NCI-H1105 (cell line): Measurements from ENCODE around the gene INSM1.

Experiments
- DNase-seq: peaks from one replicate; lab custom pipeline; 2025; lab: John Stamatoyannopoulos, UW

Gene INSM1

DNA sequence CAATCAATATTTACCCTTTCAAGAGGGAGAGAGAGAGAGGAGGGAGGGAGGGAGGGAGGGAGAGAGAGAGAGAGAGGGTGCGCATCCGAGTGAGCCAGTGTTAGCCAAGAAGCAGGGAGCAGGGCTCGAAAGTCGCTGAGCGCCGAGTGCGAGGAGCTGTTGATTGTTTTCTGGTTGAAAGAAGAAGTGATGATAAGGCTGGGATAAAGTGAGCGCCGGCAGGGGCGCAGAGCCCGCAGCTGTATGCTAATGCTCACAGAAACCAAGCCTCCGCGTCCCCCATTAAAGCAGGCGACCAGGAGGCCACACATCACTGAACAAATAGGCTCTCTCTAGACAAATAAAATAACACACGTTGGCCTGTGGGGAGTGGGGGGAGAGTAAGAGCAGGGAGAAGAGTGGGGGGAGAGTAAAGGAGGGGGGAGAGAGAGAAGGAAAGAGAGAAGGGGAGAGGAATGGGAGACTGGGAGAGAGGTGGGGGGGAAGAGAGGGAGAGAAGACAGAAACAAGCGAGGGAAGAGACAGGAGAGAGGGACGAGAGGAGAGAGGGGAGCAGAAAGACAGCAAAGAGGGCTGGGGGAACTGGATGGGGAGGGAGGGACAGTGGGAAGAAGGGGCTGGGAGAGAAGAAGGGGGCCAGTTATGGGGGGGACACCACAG, 5.0 kb upstream of the INSM1 start:
- peak; percentile 100 for DNase-seq

DNA sequence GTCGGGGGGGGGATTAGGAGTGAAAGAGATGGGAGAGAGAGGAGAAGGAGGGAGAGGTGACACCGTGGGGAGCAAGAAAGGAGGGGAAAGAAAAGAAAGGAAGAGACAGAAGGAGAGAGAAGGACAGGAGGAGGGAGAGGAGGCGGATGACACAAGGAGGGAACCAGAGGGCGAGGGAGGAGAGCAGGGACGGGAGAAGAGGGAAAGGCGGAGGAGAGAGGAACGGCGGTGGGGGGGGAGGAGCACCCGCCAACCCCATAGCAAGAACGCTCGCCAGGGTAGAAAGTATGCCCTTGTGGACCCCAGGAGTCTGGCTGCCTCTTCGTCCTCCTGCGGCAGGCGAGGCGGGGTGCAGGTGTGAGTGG, 4.5 kb upstream of the INSM1 start:
- DNase-seq = peak; percentile 85

DNA sequence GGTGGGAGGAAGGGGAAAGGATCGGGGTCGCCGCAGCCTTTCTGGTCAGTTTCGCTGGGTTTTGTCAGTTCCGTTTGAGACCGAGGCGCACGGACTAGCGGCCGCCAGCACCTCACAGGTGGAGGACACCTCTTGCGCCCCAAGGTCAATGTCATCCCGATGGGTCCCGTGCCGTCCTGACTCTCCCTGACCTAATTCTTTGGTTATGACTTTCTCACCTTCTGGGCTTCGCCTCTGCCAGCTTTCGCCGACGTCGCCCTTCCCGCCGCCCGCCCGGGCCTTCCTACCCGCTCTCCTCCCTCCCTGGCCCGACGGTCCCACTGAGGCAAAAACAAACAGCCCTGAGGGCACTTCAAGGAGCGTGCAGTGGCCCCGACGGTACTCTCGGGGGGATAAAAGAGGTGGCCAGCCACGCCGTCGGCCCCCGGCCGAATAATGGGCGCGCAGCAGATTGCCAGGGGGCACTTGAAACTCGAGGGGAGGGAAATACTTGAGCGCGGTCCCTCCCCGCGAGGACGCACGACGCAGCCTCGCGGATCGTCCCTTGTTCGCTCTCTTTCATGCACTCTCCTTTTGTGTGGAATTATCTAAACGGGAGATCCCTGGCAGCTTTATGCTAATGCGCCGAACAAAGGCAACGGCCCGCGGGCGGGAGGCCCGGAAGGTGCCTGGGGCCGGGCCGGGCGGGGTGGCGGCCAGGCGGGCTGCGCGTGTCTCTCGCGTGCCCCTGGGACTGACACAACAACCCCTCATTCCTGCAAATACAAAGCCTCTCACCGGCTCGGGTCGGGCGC, 3.9 kb upstream of the INSM1 start:
- peak; percentile 98 for DNase-seq

DNA sequence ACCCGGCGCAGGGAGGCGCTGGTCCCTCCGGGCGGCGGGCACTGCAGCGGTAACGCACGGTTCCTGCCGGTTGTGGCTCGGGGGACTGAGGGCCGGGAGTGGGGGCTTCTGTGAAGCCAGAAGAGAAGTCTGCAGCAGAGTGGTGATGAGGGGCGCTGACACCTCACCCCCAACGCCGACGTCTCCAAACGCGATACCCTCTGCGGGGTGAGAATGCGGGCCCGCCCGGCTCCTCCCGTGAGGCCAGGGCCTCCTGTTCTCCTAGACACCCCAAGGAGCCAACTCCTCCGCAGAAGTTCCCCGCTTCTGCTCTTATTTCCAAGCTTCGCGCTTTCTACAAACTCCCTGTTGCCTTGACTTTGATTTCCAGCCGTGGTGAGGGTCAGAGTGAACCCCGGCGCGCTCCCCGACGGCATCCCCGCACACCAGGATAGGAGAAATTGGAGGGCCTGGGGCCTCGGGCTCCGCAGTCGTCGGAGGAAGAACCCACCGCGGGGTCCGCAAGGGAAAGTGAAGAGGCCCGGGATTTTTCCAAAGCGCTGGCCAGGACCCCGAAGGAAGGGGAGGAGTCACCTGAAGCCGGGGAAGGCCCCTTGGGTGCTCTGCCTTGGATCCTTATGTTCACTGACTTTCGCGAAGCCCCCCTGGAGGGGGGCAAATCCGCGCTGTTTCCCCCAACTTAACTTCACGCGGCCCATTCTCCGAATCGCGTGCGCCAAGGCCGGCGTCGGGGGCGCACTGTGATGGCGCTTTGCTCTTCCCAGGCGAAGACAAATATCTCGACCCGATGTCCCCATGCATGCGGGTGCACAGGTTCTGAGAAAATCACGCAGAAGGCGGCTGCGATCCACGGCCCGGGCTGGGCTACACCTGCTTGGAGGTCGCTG, 3.1 kb upstream of the INSM1 start:
- peak; percentile 79 for DNase-seq

DNA sequence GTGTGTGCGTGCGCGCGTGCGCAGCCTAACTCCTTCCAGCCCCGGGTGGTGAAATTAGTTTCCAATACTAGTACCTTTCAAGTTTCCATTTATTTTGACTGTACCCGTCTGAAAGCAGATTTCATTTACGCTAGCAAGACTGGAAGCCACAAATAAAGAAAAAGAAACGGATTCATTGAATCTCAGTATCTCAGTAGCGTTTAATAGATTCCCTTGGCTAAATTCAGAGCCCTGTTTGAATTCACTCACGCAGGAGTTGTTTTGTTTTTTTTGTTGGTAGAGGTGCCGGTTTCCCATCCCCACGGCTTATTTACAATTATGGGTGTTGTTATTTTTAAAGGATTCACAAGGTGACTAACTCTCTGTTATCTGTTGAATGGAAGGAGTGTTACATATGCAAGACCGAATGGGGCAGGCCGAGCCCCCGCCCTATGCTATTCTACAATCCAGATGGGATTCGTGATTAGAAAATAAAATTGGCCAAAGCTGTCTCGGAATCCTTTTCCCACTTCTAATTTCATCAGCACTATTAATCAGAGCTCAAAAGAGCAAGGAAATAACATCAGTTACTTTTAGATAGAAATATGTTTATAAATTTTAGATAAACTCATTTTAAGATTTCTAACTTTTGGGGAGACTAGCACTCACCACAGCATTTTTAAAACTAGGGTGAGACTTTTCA, 2.3 kb upstream of the INSM1 start:
- no peak for DNase-seq

DNA sequence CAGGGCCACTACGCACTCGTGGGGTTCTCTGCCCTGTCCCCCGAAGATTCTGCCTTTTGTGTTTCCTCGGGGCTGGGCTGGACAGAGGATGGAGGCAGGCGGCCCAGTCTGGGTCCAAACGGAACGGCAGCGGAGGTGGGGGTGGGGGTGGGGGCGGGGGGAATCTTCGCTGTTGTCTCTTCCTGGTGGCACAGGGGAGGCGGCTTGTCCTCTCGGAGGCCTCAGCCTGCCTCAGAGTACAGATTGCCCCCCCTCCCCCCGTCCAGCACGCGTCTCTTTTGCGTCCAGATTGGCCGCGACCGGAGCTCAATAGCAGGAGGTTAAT, 1.4 kb upstream of the INSM1 start:
- DNase-seq = no peak

DNA sequence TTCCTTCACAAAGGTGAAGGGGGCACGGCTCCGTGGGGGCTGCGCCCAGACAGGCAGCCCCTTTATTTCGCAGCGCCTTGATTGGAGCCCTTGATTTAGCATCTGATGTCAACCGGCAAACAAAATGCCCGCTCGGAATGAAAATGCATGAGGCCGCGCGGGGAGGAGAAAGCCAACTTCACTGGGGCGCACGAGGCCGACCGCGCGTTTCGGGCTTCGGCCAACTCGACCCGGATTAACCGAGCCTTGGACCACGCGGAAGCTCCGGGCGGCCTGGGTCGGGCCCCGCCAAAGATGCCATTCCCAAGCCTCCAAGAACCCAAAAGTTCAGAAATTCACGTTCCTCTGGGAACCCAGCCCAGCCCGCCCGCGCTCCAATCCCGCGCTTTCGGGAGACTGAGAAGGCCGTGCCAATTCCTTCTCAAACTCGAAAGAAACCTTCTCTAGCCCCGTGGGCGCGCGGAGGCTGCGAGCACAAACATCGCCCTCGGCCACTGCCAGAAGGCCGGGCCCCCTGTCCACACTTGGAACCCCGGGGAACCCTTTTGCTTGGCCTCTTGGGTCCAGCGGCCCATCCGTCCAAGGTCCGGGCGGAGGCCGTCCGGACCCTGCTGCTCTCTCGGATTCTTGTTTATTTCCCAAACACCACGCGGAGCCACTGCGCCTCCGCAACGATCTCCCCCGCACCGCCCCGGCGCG, 879 bp upstream of the INSM1 start:
- peak; percentile 98 for DNase-seq

DNA sequence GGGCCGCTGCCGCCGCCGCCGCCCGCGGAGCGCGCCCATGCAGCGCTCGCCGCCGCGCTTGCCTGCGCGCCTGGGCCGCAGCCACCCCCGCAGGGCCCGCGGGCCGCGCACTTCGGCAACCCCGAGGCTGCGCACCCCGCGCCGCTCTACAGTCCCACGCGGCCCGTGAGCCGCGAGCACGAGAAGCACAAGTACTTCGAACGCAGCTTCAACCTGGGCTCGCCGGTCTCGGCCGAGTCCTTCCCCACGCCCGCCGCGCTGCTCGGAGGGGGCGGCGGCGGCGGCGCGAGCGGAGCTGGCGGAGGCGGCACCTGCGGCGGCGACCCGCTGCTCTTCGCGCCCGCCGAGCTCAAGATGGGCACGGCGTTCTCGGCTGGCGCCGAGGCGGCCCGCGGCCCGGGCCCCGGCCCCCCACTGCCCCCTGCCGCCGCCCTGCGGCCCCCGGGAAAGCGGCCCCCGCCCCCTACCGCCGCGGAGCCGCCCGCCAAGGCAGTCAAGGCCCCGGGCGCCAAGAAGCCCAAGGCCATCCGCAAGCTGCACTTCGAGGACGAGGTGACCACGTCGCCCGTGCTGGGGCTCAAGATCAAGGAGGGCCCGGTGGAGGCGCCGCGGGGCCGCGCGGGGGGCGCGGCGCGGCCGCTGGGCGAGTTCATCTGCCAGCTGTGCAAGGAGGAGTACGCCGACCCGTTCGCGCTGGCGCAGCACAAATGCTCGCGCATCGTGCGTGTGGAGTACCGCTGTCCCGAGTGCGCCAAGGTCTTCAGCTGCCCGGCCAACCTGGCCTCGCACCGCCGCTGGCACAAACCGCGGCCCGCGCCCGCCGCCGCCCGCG, 730 bp downstream of the INSM1 start:
- DNase-seq = peak; percentile 60

DNA sequence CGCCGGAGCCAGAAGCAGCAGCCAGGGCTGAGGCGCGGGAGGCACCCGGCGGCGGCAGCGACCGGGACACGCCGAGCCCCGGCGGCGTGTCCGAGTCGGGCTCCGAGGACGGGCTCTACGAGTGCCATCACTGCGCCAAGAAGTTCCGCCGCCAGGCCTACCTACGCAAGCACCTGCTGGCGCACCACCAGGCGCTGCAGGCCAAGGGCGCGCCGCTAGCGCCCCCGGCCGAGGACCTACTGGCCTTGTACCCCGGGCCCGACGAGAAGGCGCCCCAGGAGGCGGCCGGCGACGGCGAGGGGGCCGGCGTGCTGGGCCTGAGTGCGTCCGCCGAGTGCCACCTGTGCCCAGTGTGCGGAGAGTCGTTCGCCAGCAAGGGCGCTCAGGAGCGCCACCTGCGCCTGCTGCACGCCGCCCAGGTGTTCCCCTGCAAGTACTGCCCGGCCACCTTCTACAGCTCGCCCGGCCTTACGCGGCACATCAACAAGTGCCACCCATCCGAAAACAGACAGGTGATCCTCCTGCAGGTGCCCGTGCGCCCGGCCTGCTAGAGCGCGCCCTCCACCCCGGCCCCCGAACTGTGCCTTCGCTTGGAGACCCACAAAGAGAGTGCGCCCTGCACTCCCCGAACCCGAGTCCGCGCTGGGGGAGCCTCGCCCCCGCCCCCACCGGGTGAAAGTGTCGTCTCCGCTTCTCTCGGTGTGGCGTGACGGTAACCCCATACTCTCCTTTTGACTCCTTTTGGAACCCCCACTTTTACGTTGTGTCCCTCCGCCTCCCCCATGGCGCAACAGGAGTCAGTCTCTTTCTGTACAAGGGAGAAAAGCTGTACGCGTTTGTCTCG, 1.6 kb downstream of the INSM1 start:
- DNase-seq = peak; percentile 52

DNA sequence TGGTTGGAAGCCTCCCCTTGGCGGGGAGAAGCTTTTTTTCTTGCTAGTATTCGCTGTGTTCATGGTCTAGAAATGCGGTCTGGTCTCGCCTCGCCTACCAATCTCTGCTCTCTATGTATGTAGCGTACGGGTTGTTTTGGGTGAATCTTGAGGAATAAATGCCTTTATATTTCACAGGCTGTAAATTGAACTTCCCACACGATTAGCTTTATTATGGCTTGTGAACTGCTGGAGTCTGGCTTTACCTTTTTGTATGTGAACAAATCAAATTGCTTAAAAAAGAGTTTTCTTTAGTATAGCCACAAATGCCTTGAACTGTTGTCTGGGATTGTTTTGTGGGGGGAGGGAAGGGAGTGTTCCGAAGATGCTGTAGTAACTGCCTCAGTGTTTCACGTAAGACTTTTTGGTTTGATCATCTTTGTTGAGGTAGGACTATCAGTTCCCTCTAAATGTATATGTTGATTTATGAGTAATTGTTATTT, 2.2 kb downstream of the INSM1 start:
- DNase-seq = no peak

DNA sequence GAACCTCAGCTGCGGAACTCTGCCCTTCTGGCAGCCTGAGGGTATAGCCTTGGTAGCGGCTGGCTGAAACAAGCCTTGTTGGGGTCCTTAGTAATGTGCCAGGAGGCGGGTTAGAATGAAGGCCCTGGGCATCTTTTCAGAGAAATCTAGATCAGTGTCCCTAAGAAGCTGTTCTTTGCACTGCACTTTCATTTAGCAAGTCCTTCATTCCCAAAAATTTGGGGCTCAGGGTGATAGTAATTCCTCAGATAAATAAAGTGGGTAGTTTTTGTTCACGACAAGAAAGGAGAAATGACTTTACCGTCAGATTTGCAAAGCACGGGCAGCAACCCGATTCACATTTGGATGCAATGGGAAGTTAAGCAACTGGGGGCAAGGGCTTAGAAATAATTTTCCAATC, 3.2 kb downstream of the INSM1 start:
- no peak for DNase-seq

DNA sequence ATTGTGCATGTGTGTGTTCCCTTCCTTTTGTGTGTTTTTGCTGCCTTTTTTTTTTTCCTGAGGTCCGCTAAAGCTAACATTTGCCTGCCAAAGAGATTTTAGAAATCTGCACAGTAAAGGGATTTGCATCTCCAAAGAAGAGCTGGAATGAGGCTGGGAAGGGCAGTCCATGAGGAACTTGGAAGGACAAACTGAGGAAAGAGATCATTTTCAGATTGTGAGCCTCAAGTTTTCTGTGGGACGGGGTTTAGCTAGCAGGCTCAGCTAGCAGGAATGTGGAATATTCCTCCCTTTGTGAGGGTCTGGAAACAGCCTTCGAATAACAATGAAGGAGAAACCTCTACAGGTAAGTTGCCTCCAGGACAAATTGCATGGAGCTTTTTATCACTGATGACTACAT, 3.8 kb downstream of the INSM1 start:
- DNase-seq = no peak

DNA sequence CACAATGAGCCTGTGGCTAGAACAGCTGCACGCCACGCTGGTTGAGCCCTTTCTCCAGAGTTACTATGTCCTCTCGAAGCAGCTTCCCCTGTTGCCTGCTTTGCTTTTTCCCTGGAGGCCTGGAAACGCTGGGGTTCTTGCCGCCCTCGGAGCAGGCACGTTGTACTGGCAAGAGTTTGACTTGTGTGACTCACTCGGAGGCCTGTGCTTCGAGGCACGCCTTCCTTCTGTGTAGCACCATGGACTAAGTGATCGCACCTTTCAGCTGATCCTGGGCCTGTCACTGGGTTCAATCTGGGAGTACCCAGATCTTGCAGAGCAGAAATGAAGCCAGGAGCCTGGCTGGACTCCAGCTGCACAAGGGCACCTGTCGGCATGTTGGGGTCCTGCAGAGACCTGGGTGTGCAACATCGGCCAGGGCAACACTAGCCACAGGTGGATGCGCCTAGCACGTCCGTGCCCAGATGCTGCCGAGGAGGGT, 5.2 kb downstream of the INSM1 start:
- DNase-seq = peak; percentile 55

DNA sequence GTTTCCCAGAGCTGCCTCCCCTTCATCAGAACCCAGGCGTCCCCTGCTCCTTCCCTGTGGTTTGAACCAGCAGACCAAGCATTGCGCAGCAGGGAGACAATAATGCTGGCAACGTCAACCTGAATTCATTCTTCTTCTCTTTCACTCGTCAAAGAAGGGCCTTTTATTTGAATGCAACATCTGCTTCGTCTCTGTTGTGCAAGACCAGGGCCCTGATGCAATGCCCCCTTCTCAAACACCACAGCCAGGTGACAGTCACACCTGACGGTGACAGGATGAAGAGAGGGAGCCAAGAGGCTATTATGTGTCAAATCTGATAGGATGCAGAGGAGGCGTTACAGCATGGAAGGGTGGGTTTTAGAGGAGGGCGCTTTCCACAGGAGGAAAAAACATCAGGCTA, 8.0 kb downstream of the INSM1 start:
- peak; percentile 97 for DNase-seq

DNA sequence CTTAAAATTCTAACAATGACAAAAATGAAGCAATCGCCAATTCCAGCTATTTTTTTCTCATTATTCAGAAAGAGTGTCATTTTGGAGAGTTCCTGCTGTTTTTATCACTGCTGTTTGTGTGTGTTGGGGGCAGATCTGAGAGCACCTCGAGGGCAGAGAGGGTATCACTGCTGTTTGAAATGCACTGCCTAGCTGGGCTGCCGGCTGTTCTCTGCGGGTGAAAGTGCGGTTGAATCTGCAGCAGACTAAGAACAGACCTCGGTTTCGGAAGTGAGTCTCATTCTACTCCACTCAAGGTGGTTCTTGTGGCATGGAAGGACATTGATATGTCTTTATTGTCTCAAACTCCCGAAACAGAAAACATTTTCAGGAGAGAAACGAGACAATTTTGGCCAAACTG, 18.3 kb downstream of the INSM1 start:
- DNase-seq = no peak

DNA sequence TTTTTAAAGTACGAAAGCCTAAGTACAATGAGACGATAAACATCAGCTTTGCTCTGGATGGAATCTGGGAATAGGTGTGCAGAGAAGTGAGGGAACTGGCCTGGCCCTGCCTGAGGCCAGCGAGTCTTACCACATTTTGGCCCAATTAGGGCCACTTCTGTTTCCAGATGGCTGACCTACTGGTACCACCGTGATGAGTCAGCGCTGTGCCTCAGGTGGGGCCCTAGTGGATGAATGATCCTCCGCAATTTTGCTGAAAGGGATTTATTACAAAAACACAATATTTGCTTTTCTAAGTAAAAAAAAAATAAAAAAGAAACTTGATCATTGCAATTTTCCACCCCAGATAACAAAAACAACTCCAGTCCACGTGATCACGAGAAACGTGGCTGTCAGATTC, 22.5 kb downstream of the INSM1 start:
- no peak for DNase-seq

DNA sequence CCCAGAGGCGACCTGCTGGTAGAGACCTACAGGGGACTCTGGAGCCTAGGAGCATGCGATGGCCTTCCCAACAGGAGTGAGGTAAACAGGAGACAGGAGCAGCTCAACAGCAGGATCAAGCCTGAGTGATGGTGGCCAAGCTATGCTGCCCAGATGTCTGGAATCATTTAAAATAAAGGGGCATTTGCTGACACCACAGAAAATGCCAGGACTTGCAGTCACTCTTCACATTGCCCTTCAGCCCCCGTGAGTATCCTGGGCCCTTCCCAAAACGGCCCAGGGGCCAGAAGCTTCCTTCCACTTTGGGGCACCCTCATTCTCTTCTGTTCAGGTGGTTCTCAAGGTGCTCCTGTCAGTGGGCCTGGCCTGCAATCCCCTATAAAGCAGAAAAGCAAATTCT, 23.2 kb downstream of the INSM1 start:
- no peak for DNase-seq

DNA sequence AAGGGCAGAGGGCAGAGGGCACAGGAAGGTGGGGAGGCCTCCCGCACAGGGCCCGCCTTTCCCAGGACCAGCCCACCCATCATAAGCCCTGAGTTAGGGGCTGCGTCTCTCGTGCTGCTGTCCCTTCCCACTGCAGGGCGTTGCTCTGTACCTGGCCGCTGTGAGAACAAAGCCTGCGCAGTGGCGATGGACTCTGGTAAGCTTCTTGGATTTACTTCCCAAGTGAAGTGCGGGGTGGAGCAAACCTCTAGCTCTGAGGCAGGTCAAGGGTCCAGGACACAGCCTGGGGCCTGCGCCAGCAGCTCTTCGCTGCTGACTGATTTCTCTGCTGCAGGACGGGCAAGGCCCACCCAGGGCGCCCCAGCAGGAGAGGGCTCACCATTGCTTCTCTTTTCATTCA, 23.9 kb downstream of the INSM1 start:
- no peak for DNase-seq
